ENCODE data around the gene SLAMF9.

The SLAMF9 gene

DNA sequence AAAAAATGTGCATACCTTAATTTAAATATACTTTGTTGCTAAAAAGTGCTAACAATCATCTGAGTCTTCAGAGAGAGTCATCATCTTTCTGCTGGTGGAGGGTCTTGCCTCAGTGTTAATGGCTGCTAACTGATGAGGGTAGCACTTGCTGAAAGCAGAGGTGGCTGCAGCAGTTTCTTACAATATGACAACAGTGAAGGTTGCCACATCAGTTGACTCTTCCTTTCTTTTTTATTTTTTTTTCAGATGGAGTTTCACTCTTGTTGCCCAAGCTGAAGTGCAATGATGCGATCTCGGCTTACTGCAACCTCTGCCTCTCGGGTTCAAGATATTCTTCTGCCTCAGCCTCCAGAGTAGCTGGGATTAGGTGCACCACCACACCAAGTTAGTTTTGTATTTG, 51.5 kb downstream of the SLAMF9 start:
- no peaks in the 10 kb centered on the region for H3K79me2 ChIP-seq (ENCODE audit: insufficient read depth, low read length)
- TF ChIP-seq CTCF (IDR thresholded peaks at IDR 0.05; ENCODE audit: insufficient read depth, low read length, poor library complexity, severe bottlenecking) = no peak
- TF ChIP-seq EZH2phosphoT487 (conservative IDR thresholded peaks at IDR 0.05; ENCODE audit: low read length) = no peak
- H3K27me3 ChIP-seq (ENCODE audit: low read length) = no peaks in the 10 kb centered on the region
- H4K20me1 ChIP-seq (ENCODE audit: low read depth, low read length) = no peaks in the 10 kb centered on the region
- no peaks in the 10 kb centered on the region for H3K9me2 ChIP-seq (replicated peaks; ENCODE audit: insufficient read depth, low read length)
- H3K4me2 ChIP-seq (ENCODE audit: low read depth, low read length, poor library complexity, severe bottlenecking) = no peak overlapping the region
- no peaks in the 10 kb centered on the region for H3F3A ChIP-seq (ENCODE audit: insufficient read depth)
- no peaks in the 10 kb centered on the region for H3K9me3 ChIP-seq (ENCODE audit: insufficient read depth, low read length)
- H3K4me3 ChIP-seq (ENCODE audit: insufficient read depth, low read length, poor library complexity, severe bottlenecking) = no peak overlapping the region
- no peak overlapping the region for H3K9ac ChIP-seq (ENCODE audit: low read length)
- H3K36me3 ChIP-seq (ENCODE audit: low read length) = no peaks in the 10 kb centered on the region
- no peak overlapping the region for H2AFZ ChIP-seq (ENCODE audit: low read depth, low read length, severe bottlenecking)
- no peak overlapping the region for H3K27ac ChIP-seq (ENCODE audit: low read depth, low read length)

Measured in SU-DHL-6 (cell line).